GM12864 (cell line): ENCODE results near the gene CD40.

Experiments used
- DNase-seq: peaks from one replicate; pipeline ENCODE4 v3.0.0-alpha.2; 2011; ENCODE audit warnings: low read depth
- H3K4me3 ChIP-seq: 2 replicates; pipeline ENCODE4 v1.5.1; 2011; ENCODE audit warnings: mild to moderate bottlenecking, low read depth, low read length, control low read depth
- CTCF ChIP-seq: IDR thresholded peaks from 2 replicates; pipeline ENCODE4 v1.5.1; 2011; ENCODE audit warnings: low read depth, mild to moderate bottlenecking, moderate library complexity, low read length, control low read depth, inconsistent platforms; ENCODE audit errors: missing control alignments

The CD40 gene

GRCh38 chr20:46137816-46138215, 19.7 kb downstream of the CD40 start:
- H3K4me3 ChIP-seq, result no peak overlapping the region
- DNase-seq, result no peak
- TF ChIP-seq CTCF, result no peak

GRCh38 chr20:46139266-46139889, 21.3 kb downstream of the CD40 start:
- no peak for TF ChIP-seq CTCF
- no peak for DNase-seq
- H3K4me3 ChIP-seq, result no peak overlapping the region

GRCh38 chr20:46139908-46140482, 21.9 kb downstream of the CD40 start:
- H3K4me3 ChIP-seq, result no peak overlapping the region
- DNase-seq, result no peak
- no peak for TF ChIP-seq CTCF

- no peak overlapping the region for H3K4me3 ChIP-seq
- TF ChIP-seq CTCF, result no peak
- no peak for DNase-seq
Measured at GRCh38 chr20:46142124-46142523, 24.0 kb downstream of the CD40 start.

GRCh38 chr20:46144432-46145025, 26.4 kb downstream of the CD40 start:
- H3K4me3 ChIP-seq, result no peak overlapping the region
- no peak for DNase-seq
- TF ChIP-seq CTCF, result no peak

GRCh38 chr20:46145713-46146112, 27.6 kb downstream of the CD40 start:
- H3K4me3 ChIP-seq, result no peak overlapping the region
- TF ChIP-seq CTCF, result no peak
- DNase-seq, result no peak
